ENCODE measurements around the gene ACP2. TPM values are rescaled to one million over a fixed set of nuclear protein-coding genes. Genes with fewer than 3 reads are reported as not detected.

ACP2 gene
- total and polyA plus RNA-seq, 7 donors, result 7.1 to 19.0 (median 16.4) TPM

DNA sequence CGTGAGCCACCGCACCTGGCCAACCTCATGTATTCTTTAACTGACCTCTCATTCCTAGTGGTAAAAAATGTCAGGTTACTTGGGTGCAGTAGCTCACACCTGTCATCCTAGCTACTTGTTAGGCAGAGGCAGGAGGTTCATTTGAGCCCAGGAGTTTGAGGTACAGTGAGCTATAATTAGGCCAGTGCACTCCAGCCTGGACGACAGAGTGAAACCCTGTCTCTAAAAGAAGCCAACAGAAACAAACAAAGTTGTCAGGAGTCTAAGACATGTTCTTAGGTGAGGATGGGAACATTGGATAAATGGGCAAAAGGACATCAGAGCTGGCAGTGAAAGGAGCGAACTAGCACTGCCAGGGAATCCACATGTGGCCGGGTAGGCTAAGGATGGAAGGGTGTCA, 39.5 kb upstream of the ACP2 start:
- 26 to 38% (median 32%) methylated on average over 5 of the region's 5 CpGs for WGBS, 3 donors
- peak; percentile 82 to 88 (median 86) for ATAC-seq
- H3K9me3 ChIP-seq, result no peaks in the 10 kb centered on the region
- H3K36me3 ChIP-seq (ENCODE audit: insufficient read depth in 1 of 2, low read depth in 1 of 2), result peaks cover 20 to 93% of the 10 kb centered on the region in 2 donors
- H3K27me3 ChIP-seq (ENCODE audit: insufficient read depth in 3 of 3, low read length in 2 of 3), result no peaks in the 10 kb centered on the region
- TF ChIP-seq, protein P1, sequence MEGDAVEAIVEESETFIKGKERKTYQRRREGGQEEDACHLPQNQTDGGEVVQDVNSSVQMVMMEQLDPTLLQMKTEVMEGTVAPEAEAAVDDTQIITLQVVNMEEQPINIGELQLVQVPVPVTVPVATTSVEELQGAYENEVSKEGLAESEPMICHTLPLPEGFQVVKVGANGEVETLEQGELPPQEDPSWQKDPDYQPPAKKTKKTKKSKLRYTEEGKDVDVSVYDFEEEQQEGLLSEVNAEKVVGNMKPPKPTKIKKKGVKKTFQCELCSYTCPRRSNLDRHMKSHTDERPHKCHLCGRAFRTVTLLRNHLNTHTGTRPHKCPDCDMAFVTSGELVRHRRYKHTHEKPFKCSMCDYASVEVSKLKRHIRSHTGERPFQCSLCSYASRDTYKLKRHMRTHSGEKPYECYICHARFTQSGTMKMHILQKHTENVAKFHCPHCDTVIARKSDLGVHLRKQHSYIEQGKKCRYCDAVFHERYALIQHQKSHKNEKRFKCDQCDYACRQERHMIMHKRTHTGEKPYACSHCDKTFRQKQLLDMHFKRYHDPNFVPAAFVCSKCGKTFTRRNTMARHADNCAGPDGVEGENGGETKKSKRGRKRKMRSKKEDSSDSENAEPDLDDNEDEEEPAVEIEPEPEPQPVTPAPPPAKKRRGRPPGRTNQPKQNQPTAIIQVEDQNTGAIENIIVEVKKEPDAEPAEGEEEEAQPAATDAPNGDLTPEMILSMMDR (IDR thresholded peaks at IDR 0.05), result no peak
- peak overlapping the region; percentile 68 for H3K27ac ChIP-seq
- no peak for DNase-seq
- H3K4me3 ChIP-seq, result no peak overlapping the region
- intact Hi-C loops (cut with DNase I), result no loop called here
- H3K4me1 ChIP-seq, result peaks cover 5% of the 10 kb centered on the region

GRCh38 chr11:47285969-47286770, 37.6 kb upstream of the ACP2 start:
- Histone ChIP-seq H3K4me1 (peaks cover 5% of the 10 kb centered on the region), H3K4me3 (no peak overlapping the region), H3K9me3 (no peaks in the 10 kb centered on the region), H3K27ac (no peak overlapping the region), H3K27me3 (ENCODE audit: insufficient read depth in 3 of 3, low read length in 2 of 3) (no peaks in the 10 kb centered on the region), H3K36me3 (ENCODE audit: insufficient read depth in 1 of 2, low read depth in 1 of 2) (peaks cover 21 to 93% of the 10 kb centered on the region in 2 donors)
- 90 to 95% (median 92%) methylated on average over 13 of the region's 13 CpGs for WGBS, 3 donors
- TF ChIP-seq, protein P1 (IDR thresholded peaks at IDR 0.05), result no peak
- intact Hi-C loops (cut with DNase I), result no loop called here
- no peak for DNase-seq
- no peak for ATAC-seq

DNA sequence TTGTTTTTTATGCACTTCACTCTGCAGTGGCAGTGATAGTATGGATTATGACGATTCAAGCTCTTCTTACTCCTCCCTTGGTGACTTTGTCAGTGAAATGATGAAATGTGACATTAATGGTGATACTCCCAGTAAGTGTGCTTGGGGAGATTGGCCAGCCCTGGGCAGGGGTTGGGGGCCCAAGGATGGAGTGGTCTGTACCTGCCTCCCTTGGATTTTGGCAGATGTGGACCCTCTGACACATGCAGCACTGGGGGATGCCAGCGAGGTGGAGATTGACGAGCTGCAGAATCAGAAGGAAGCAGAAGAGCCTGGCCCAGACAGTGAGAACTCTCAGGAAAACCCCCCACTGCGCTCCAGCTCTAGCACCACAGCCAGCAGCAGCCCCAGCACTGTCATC, 35.5 kb upstream of the ACP2 start:
- DNase-seq, result no peak
- no peak overlapping the region for H3K4me3 ChIP-seq
- peaks cover 23 to 93% of the 10 kb centered on the region in 2 donors for H3K36me3 ChIP-seq (ENCODE audit: insufficient read depth in 1 of 2, low read depth in 1 of 2)
- intact Hi-C loops (cut with DNase I), result no loop called here
- TF ChIP-seq, protein P1 (IDR thresholded peaks at IDR 0.05), result no peak
- no peaks in the 10 kb centered on the region for H3K9me3 ChIP-seq
- 92 to 99% (median 94%) methylated on average over 4 of the region's 4 CpGs for WGBS, 3 donors
- no peaks in the 10 kb centered on the region for H3K27me3 ChIP-seq (ENCODE audit: insufficient read depth in 3 of 3, low read length in 2 of 3)
- ATAC-seq, result no peak
- H3K27ac ChIP-seq, result no peak overlapping the region
- H3K4me1 ChIP-seq, result peaks cover 14% of the 10 kb centered on the region

- H3K4me1 ChIP-seq, result peaks cover 9% of the 10 kb centered on the region
- intact Hi-C loops (cut with DNase I), result no loop called here
- no peaks in the 10 kb centered on the region for H3K27me3 ChIP-seq (ENCODE audit: insufficient read depth in 3 of 3, low read length in 2 of 3)
- TF ChIP-seq, protein P1 (IDR thresholded peaks at IDR 0.05), result no peak
- WGBS, 3 donors, result 91 to 96% (median 92%) methylated on average over 7 of the region's 7 CpGs
- H3K9me3 ChIP-seq, result no peaks in the 10 kb centered on the region
- no peak overlapping the region for H3K4me3 ChIP-seq
- peaks cover 29 to 100% of the 10 kb centered on the region in 2 donors for H3K36me3 ChIP-seq (ENCODE audit: insufficient read depth in 1 of 2, low read depth in 1 of 2)
- no peak for DNase-seq
- ATAC-seq, result no peak
- no peak overlapping the region for H3K27ac ChIP-seq
Measured at GRCh38 chr11:47282462-47282861, 33.8 kb upstream of the ACP2 start.

Data from psoas muscle (tissue), 8 donors.